BE2C (cell line): ENCODE data around the gene SH3RF3.

Experiments used
- DNase-seq: peaks from one replicate; pipeline ENCODE4 v3.0.0-alpha.2; 2020
- H3K27me3 ChIP-seq: fragments of 250-450 bp; sonication (Bioruptor Pico); 2 replicates; pipeline ENCODE4 v1.5.1; 2020; ENCODE audit warnings: mild to moderate bottlenecking
- H3K36me3 ChIP-seq: fragments of 250-450 bp; sonication (Bioruptor Pico); 2 replicates; pipeline ENCODE4 v1.5.1; 2020; ENCODE audit warnings: mild to moderate bottlenecking
- H3K4me1 ChIP-seq: fragments of 250-450 bp; sonication (Bioruptor Pico); 2 replicates; pipeline ENCODE4 v1.5.1; 2020
- H3K4me3 ChIP-seq: 2 replicates; pipeline ENCODE4 v1.5.1; 2011; ENCODE audit warnings: low read depth, low read length
- H3K9me3 ChIP-seq: fragments of 250-450 bp; sonication (Bioruptor Pico); 2 replicates; pipeline ENCODE4 v1.5.1; 2020
- TF ChIP-seq, protein P1 (sequence below): IDR thresholded peaks from 2 replicates; pipeline ENCODE4 v1.5.1; 2012; ENCODE audit warnings: mild to moderate bottlenecking, low read depth, low read length

The SH3RF3 gene

DNA sequence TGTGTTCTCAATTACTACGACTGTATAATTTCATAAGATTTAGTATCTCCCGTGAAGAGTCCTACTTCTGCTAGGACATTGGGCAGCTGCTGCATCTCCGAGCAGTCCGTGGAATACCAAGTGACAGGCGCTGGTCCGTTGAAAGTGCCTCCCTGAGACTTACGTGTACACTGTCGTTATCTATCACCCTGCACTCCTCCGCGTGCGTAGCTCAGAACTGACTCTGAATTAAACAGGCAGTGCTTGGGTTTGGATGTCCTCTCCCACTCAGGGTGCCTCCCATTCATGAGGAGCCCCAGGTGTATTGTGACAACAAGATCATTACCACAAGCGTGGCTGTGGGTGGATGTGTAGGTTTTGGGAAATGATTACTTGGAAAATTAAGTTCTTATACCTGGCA, 148.4 kb downstream of the SH3RF3 start:
- no peaks in the 10 kb centered on the region for H3K27me3 ChIP-seq
- no peak overlapping the region for H3K4me3 ChIP-seq
- H3K36me3 ChIP-seq = no peaks in the 10 kb centered on the region
- DNase-seq = no peak
- H3K4me1 ChIP-seq = no peaks in the 10 kb centered on the region
- H3K9me3 ChIP-seq = no peaks in the 10 kb centered on the region
- TF ChIP-seq, protein P1, sequence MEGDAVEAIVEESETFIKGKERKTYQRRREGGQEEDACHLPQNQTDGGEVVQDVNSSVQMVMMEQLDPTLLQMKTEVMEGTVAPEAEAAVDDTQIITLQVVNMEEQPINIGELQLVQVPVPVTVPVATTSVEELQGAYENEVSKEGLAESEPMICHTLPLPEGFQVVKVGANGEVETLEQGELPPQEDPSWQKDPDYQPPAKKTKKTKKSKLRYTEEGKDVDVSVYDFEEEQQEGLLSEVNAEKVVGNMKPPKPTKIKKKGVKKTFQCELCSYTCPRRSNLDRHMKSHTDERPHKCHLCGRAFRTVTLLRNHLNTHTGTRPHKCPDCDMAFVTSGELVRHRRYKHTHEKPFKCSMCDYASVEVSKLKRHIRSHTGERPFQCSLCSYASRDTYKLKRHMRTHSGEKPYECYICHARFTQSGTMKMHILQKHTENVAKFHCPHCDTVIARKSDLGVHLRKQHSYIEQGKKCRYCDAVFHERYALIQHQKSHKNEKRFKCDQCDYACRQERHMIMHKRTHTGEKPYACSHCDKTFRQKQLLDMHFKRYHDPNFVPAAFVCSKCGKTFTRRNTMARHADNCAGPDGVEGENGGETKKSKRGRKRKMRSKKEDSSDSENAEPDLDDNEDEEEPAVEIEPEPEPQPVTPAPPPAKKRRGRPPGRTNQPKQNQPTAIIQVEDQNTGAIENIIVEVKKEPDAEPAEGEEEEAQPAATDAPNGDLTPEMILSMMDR = no peak

DNA sequence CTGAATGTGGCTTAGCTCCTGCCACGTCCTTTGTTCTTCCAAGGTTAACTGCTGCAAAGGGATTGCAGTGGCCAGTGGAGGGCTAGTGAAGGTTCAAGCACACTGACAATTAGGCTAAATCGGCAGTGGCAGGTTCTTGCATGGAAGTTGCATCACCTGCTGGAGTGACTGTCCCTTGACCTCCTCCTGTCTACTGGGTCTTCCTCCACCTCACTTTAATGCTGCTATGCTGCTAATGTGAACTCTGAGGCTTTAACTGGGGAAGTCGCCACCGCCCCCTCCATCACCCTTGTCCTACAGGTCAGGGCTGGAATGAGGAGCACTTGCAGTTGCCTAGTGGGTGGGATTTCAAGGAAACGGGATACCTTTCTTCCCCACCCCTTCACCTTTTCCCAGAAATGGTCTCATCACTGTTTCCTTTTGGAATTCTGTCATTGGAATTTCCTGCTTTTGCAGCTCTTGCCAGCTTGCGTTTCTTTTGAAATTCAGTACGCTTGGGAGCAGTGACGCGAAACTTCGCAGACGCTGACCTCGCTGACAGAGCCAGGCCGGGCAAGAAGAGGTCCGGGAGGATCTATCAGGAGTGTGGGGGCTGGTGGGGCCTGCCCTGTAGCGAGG, 150.3 kb downstream of the SH3RF3 start:
- Histone ChIP-seq H3K9me3 (no peaks in the 10 kb centered on the region), H3K36me3 (no peaks in the 10 kb centered on the region), H3K4me1 (no peaks in the 10 kb centered on the region), H3K4me3 (no peak overlapping the region), H3K27me3 (no peaks in the 10 kb centered on the region)
- DNase-seq = no peak
- TF ChIP-seq, protein P1 = no peak

DNA sequence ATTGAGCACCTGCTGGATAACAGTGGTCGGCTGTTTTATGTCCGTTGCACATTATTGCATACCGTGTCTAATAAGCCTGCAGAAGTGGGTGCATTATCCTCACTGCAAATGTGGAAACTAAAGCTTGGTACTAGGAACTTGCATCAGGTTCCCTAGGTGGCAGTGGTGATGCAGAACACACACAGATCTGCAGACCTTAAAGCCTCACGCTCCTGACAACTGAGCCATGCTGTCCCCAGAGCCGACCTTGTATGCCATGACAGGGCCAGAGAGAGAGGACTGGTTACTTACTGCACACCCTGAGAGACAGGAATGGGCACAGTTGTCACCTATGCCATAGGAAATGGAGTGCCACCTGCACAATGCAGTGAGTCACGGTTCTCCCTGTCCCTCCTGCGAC, 151.8 kb downstream of the SH3RF3 start:
- Histone ChIP-seq H3K4me3 (no peak overlapping the region), H3K36me3 (no peaks in the 10 kb centered on the region), H3K9me3 (no peaks in the 10 kb centered on the region), H3K4me1 (no peaks in the 10 kb centered on the region), H3K27me3 (no peaks in the 10 kb centered on the region)
- DNase-seq = no peak
- TF ChIP-seq, protein P1 = no peak

DNA sequence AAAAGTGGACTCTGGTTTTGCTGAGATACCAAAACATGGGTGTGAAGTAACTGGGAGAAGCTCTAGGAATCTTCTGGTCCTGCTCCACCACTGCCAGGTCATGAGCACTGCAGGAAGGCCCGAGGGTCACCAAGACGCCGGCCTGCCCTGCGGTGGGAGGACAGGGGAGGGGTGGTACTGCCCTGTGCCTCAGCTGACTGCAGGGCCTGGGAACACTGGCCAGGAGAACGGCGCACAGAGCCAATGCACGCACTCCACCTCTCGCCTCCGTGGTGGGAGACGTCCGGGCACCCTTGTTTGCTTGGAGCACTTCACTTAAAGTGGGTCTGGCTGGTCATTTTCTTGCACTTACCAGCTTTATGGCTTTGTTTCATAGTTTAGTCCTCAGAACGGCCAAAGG, 153.4 kb downstream of the SH3RF3 start:
- TF ChIP-seq, protein P1 = no peak
- Histone ChIP-seq H3K27me3 (no peaks in the 10 kb centered on the region), H3K36me3 (no peaks in the 10 kb centered on the region), H3K4me3 (no peak overlapping the region), H3K4me1 (no peaks in the 10 kb centered on the region), H3K9me3 (no peaks in the 10 kb centered on the region)
- DNase-seq = no peak

DNA sequence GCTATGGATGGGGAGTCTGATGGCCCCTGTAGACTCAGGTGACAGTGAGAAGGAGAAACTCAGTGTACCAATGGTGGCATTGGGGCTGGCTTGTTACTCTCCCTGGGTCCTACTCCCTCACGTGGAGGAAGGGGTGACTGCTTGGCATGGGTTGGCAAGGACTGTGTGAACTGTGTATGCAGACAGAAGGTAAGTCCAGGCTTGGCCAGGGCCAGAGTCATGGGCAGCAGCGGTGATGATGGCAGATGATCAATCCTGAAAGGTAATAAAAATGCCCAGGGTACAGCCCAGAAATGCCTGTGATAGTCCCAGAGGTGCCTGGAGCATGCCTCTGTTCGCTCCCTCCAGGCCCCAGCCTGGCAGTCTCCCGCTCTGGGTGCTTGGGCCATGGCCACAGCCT, 153.9 kb downstream of the SH3RF3 start:
- no peak for DNase-seq
- Histone ChIP-seq H3K36me3 (no peaks in the 10 kb centered on the region), H3K4me3 (no peak overlapping the region), H3K9me3 (no peaks in the 10 kb centered on the region), H3K4me1 (no peaks in the 10 kb centered on the region), H3K27me3 (no peaks in the 10 kb centered on the region)
- TF ChIP-seq, protein P1 = no peak

DNA sequence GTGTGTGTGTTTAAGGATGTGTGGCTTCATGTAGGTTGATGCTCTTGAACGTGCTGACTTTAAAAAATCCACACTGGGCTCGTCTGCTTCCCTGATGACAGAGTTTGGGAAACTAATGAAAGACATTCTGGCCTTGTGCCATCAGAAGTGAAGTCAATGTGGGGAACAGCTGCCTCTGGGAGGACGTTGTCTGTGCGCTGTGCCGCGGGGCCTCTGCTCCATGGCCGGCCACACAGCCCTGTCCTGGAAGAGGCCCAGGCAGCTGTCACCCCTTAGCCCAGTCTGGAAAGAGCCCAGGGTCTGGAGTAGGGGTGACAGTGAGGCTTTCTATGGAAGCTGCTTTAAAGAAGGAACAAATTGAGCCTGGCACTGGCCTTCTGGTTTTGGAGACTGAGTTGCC, 155.8 kb downstream of the SH3RF3 start:
- Histone ChIP-seq H3K9me3 (no peaks in the 10 kb centered on the region), H3K36me3 (no peaks in the 10 kb centered on the region), H3K4me3 (no peak overlapping the region), H3K27me3 (no peaks in the 10 kb centered on the region), H3K4me1 (no peaks in the 10 kb centered on the region)
- no peak for DNase-seq
- TF ChIP-seq, protein P1 = no peak
